Gastroesophageal sphincter (tissue), 4 donors: ENCODE results near the gene SERPINA3. TPM values are rescaled to one million over a fixed set of nuclear protein-coding genes. Genes with fewer than 3 reads are reported as not detected.
A peak's percentile ranks its signal among the peaks of the same experiment; 100 is the strongest.

Source experiments
- ATAC-seq: fragments of 150-250 bp; one replicate; pipeline ENCODE4 v1.9.1; 2016; ENCODE audit warnings: mild to moderate bottlenecking, moderate library complexity
- H3K27ac ChIP-seq, 4 donors: fragments of 200-600 bp; sonication (generic) in 3 of 4; 1 replicate in 3 of 4; 2 replicates in 1 of 4; pipeline ENCODE4 v1.5.1; 2016 to 2019
- H3K27me3 ChIP-seq: fragments of 200-600 bp; sonication (generic); one replicate; pipeline ENCODE4 v1.5.1; 2019
- H3K36me3 ChIP-seq, 2 donors: fragments of 200-600 bp; sonication (generic); one replicate each; pipeline ENCODE4 v1.5.1; 2019; ENCODE audit warnings: control low read depth in 1 of 2
- H3K4me1 ChIP-seq, 3 donors: fragments of 200-600 bp; sonication (generic); 1 replicate in 2 of 3; 2 replicates in 1 of 3; pipeline ENCODE4 v1.5.1; 2016 to 2019; ENCODE audit warnings: control low read depth in 2 of 3
- H3K4me3 ChIP-seq, 2 donors: fragments of 200-600 bp; sonication (generic); one replicate each; pipeline ENCODE4 v1.5.1; 2019; ENCODE audit warnings: mild to moderate bottlenecking in 1 of 2, moderate library complexity in 1 of 2
- H3K9me3 ChIP-seq, 3 donors: fragments of 200-600 bp; sonication (generic); one replicate each; pipeline ENCODE4 v1.5.1; 2017 to 2019; ENCODE audit warnings: control low read depth in 2 of 3
- EP300 ChIP-seq: sonication (generic); formaldehyde crosslinking; IDR thresholded peaks from one replicate; pipeline ENCODE4 v1.6.1; 2017; ENCODE audit warnings: antibody characterized with exemption, mild to moderate bottlenecking
- POLR2A ChIP-seq, 2 donors: fragments of 450-650 bp; IDR thresholded peaks; one replicate each; pipeline ENCODE4 v1.6.1; 2017; ENCODE audit warnings: antibody characterized with exemption in 2 of 2, mild to moderate bottlenecking in 2 of 2, moderate library complexity in 1 of 2
- POLR2AphosphoS5 ChIP-seq: sonication (generic); formaldehyde crosslinking; IDR thresholded peaks from one replicate; pipeline ENCODE4 v1.6.1; 2017; ENCODE audit warnings: antibody characterized with exemption
- WGBS, 2 donors: methylation state at CpG; one replicate each; pipeline ENCODE4 v1.1.5; 2018; ENCODE audit warnings: low coverage in 1 of 2; 5-methylcytosine and 5-hydroxymethylcytosine counted together
- total RNA-seq, 4 donors: library from RNA; depleted of rRNA; stranded (reverse); fragments of >200 nt; gene quantifications; one replicate each; pipeline ENCODE4 v1.1.0, GENCODE V29; 2016
- TF ChIP-seq, protein P1 (sequence below), 4 experiments: fragments of 200-600 bp in 2 of 4; fragments of 450-650 bp in 2 of 4; sonication (generic) in 1 of 4; IDR thresholded peaks; one replicate each; pipeline ENCODE4 v1.5.1; 2017 to 2019; ENCODE audit warnings: antibody characterized with exemption in 4 of 4, mild to moderate bottlenecking in 2 of 4, moderate library complexity in 2 of 4

Gene SERPINA3
- total RNA-seq, 4 donors from 2014 or later = 58.4 to 263 (median 215) TPM

DNA sequence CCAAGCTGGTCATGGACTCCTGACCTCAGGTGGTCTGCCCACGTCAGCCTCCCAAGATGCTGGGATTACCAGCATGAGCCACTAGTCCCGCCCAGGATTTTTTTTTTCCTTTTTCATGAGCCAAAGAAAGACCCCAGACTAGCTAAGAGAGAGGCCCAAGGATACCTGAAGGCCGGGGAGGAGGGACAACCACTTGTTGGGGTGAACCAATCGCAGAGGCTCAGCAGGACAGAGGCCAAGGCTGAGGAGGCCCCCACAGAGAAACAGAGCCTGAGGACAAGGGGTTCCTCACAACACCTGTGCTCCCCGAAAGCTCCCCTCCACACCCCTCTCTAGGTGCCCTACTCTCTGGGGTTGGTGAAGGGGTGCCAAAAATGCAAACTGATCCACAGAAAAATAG, 1.0 kb upstream of the SERPINA3 start:
- TF ChIP-seq EP300 (no peak), POLR2AphosphoS5 (no peak), POLR2A (IDR thresholded peaks at IDR 0.05) (no peak)
- TF ChIP-seq, protein P1, sequence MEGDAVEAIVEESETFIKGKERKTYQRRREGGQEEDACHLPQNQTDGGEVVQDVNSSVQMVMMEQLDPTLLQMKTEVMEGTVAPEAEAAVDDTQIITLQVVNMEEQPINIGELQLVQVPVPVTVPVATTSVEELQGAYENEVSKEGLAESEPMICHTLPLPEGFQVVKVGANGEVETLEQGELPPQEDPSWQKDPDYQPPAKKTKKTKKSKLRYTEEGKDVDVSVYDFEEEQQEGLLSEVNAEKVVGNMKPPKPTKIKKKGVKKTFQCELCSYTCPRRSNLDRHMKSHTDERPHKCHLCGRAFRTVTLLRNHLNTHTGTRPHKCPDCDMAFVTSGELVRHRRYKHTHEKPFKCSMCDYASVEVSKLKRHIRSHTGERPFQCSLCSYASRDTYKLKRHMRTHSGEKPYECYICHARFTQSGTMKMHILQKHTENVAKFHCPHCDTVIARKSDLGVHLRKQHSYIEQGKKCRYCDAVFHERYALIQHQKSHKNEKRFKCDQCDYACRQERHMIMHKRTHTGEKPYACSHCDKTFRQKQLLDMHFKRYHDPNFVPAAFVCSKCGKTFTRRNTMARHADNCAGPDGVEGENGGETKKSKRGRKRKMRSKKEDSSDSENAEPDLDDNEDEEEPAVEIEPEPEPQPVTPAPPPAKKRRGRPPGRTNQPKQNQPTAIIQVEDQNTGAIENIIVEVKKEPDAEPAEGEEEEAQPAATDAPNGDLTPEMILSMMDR (IDR thresholded peaks at IDR 0.05) = no peak
- Histone ChIP-seq H3K36me3 (no peaks in the 10 kb centered on the region), H3K27ac (peak overlapping the region in 2 of 4 donors; percentile 47 to 68), H3K4me3 (no peak overlapping the region), H3K4me1 (peaks cover 0 to 16% (median 0%) of the 10 kb centered on the region in 3 donors), H3K27me3 (no peaks in the 10 kb centered on the region), H3K9me3 (peaks cover 0 to 3% (median 0%) of the 10 kb centered on the region in 3 donors)
- ATAC-seq = no peak
- 95% methylated on average over 5 of the region's 5 CpGs; no CpG with 5 or more reads in 1 of the 2 donors for WGBS, 2 donors

DNA sequence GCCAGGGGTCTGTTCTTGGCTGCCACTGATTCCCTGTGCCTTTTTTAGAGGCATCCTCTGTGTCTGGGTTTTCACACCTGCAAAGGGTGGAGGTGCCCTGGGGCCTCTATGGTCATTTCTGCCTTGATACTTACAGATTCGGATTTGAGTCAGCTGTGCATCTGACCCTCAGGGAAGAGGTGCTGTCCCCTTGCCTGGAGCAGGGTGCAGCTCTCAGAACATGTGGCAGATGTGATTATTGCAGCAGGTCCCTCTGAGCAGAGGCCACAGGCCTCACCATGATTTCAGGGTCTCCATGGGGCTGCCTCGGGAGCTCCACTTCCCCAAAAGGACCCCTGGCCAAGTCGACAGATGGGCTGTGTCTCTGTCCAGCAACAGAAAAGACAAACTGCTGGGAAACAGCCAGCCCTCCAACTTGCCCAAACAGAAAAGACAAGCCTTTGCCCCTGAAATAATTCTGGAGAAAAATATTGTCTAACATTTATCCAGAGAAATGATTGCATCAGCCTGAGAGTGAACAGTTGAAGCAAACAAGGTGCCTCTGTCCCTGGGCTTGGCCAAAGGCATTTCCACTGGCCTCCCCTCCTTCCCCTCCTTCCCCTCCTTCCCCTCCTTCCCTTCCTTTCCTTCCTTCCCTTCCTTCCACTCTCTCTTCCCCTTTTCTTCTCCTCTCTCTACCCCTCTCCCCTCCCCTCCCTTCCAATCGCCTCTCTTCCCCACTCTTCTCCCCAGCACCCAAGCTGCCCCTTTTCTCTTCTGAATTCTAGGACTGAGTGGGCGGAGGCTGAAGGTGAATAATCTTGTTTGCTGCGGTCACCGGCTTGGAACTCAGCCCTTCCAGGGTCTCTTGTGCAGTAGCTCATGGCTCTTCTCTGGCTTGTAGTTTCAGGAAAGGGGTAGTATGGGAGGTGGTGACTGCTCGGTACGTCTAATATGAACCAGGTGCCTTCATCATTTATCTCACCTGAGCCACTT, 676 bp downstream of the SERPINA3 start:
- Histone ChIP-seq H3K4me3 (peak overlapping the region in 1 of 2 donors; percentile 44), H3K27ac (peak overlapping the region in 3 of 4 donors; percentile 54 to 70 (median 68)), H3K4me1 (peaks cover 0 to 16% (median 0%) of the 10 kb centered on the region in 3 donors), H3K27me3 (no peaks in the 10 kb centered on the region), H3K36me3 (peaks cover 0 to 4% of the 10 kb centered on the region in 2 donors), H3K9me3 (peaks cover 0 to 20% (median 0%) of the 10 kb centered on the region in 3 donors)
- peak; percentile 48 for ATAC-seq
- TF ChIP-seq POLR2A (IDR thresholded peaks at IDR 0.05) (no peak), POLR2AphosphoS5 (peak; percentile 9), EP300 (no peak)
- TF ChIP-seq, protein P1 (IDR thresholded peaks at IDR 0.05) = no peak
- 39 to 55% methylated on average over 2 to 6 of the region's 9 CpGs for WGBS, 2 donors

DNA sequence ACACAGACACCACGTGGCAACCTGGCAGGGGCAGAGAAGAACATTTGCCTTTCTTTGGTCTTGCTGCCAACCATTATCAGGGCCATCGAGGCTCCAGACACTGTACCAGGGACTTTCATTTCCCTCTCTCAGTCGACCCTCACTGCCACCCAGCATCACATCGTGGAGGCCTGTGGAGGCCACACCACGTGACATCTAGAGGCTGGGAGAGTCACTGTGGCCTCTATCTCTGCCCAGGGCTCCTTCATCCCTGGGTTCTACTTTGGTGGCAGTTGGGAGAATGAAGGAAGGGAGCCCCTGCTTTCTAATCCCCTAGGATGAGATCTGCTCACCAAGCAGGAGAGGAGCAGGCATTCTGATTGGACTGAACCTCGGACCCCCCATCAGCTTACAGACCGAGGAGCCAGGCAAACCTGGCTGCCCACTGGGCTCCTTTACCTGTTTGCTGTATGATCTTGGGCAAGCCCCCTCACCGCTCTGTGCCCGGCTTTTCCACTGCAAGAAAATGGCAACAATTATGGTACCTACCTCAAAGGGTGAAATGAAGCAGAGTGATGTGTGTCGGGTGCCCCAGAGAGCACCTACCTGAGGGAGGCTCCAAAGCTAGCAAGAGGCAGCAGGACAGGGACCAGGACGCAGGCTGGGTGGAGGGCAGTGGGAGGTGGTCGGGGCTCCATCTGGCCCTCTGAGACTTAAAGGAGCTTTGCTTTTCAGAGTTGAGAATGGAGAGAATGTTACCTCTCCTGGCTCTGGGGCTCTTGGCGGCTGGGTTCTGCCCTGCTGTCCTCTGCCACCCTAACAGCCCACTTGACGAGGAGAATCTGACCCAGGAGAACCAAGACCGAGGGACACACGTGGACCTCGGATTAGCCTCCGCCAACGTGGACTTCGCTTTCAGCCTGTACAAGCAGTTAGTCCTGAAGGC, 1.8 kb downstream of the SERPINA3 start:
- H3K4me3 ChIP-seq = peak overlapping the region in 1 of 2 donors; percentile 44
- H3K27me3 ChIP-seq = no peaks in the 10 kb centered on the region
- H3K27ac ChIP-seq = peak overlapping the region in 2 of 4 donors; percentile 68 to 70
- TF ChIP-seq EP300 = no peak
- TF ChIP-seq POLR2A (IDR thresholded peaks at IDR 0.05) = no peak
- no peak for TF ChIP-seq POLR2AphosphoS5
- TF ChIP-seq, protein P1 (IDR thresholded peaks at IDR 0.05) = no peak
- peaks cover 0 to 11% of the 10 kb centered on the region in 2 donors for H3K36me3 ChIP-seq
- peaks cover 0 to 31% (median 2%) of the 10 kb centered on the region in 3 donors for H3K9me3 ChIP-seq
- peaks cover 0 to 16% (median 0%) of the 10 kb centered on the region in 3 donors for H3K4me1 ChIP-seq
- ATAC-seq = no peak
- 69 to 82% methylated on average over 5 to 14 of the region's 20 CpGs for WGBS, 2 donors

DNA sequence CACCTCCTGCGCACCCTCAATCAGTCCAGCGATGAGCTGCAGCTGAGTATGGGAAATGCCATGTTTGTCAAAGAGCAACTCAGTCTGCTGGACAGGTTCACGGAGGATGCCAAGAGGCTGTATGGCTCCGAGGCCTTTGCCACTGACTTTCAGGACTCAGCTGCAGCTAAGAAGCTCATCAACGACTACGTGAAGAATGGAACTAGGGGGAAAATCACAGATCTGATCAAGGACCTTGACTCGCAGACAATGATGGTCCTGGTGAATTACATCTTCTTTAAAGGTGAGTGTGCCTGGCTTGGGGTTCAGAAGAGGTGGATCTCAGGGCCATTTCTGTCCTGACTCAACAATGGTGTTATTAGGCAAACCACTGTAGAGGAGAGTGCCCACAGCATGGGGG, 2.6 kb downstream of the SERPINA3 start:
- Histone ChIP-seq H3K27me3 (no peaks in the 10 kb centered on the region), H3K4me1 (peaks cover 0 to 16% (median 0%) of the 10 kb centered on the region in 3 donors), H3K27ac (no peak overlapping the region), H3K9me3 (peaks cover 0 to 39% (median 2%) of the 10 kb centered on the region in 3 donors), H3K36me3 (peaks cover 0 to 19% of the 10 kb centered on the region in 2 donors), H3K4me3 (peak overlapping the region in 1 of 2 donors; percentile 21)
- no peak for ATAC-seq
- WGBS, 2 donors = 88% methylated on average over 3 to 5 of the region's 7 CpGs
- TF ChIP-seq POLR2A (IDR thresholded peaks at IDR 0.05) (no peak), EP300 (no peak), POLR2AphosphoS5 (no peak)
- TF ChIP-seq, protein P1 (IDR thresholded peaks at IDR 0.05) = no peak
